HG03175 (cell line): ENCODE results near the gene CCDC57.

ENCODE experiments used
- ATAC-seq: cut with Tn5 transposase; IDR thresholded peaks from one replicate; pipeline ENCODE4 v1.9.1; 2021; ENCODE audit warnings: mild to moderate bottlenecking, moderate library complexity; ENCODE audit not compliant: unreplicated experiment

CCDC57 gene

GRCh38 chr17:82129095-82129494 is 83.5 kb downstream of the CCDC57 start:
- ATAC-seq = no peak

DNA sequence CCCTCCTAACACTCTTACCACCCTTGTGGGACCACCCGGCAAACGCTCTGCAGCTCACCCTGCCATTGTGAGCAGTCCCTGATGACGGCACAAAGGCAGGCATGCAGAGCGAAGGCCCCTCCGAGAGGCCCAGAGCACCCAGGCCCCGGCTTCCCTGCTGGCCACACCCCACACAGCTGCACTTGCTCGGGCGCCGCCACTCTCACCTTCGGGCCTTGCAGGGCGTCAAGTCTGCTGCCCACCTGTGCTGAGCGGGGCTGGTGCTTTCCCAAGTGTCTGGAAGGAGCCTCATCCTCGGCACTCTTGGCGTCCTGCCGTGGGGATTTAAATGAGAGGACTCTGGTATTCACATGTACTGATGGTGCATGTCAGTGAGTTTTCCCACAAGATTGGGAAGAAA is 84.4 kb downstream of the CCDC57 start:
- no peak for ATAC-seq

DNA sequence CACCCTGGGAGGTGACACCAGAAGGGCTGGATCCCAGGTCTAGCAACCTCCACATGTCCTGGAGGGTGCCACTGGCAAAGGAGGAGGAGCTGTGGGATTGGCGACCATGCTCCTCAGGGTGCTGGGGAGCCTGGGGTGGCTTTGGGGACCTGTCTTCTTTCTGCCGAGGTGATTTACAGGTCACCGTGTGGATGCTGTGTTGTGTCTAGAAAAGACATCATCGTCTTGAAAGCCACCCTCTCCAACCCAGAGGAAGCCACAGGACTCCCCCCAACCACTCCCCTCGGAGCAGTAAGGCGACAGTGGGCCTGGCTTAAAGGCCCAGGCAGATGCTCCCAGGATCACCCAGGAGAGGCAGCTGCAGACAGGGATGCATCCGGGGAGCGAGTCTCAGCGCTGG is 84.9 kb downstream of the CCDC57 start:
- no peak for ATAC-seq

GRCh38 chr17:82127315-82127595 is 85.4 kb downstream of the CCDC57 start:
- no peak for ATAC-seq

DNA sequence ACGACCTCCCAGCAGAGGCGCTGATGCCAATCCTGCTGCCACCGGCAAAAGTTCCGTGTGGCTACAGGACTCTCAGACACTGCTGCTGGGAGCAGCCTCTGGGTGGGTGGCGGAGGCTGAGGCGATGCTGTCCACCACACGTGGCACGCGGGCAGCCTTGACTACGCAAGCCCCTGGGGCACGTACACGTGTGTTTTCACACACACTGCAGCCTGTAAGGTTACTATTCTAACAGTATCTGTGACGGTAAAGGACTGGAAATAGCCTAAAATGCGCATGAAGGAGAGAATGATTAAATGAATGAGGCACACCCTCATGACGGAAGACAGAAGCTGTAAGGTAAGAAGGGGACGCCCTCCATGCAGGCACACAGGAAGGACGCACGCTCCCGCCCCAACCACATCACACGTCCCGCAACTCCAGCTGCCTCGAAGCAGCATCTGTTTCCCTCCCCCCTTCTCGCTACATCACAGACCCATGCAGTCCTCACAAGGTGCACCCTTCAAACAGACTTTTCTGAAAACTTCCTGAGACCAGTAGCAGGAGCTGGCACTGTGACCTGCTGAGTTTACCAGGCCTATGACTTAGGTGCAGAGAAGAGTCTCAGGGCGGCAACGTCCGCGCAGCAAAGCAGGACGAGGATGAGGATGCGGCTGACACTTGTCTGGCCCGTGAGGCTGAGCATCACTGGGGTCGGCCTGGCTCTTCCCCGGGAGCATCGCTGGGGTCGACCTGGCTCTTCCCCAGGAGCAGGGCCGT is 85.9 kb downstream of the CCDC57 start:
- ATAC-seq = no peak

GRCh38 chr17:82124101-82124500 is 88.5 kb downstream of the CCDC57 start:
- no peak for ATAC-seq

- no peak for ATAC-seq
These were observed 90.7 kb downstream of the CCDC57 start for GRCh38 chr17:82121660-82122629.

DNA sequence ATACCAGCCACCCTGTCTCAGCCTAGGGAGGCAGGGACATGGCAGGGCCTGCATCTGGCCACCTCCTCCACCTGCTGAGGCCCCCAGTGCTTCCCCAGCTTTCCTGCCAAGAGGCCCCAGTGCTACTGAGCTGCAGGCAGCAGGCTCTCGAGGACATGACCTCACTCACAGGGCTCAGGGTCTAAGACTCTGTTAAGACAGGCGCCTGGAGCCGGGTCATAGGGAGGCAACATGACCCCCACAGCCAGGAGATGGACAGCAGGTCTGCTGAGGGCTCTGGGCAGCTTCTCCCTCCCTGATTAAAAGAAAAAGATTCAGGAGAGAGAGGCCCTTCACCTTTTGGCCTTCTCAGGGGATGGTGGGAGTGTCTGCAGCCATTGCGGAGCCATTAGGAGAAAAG is 91.4 kb downstream of the CCDC57 start:
- no peak for ATAC-seq

DNA sequence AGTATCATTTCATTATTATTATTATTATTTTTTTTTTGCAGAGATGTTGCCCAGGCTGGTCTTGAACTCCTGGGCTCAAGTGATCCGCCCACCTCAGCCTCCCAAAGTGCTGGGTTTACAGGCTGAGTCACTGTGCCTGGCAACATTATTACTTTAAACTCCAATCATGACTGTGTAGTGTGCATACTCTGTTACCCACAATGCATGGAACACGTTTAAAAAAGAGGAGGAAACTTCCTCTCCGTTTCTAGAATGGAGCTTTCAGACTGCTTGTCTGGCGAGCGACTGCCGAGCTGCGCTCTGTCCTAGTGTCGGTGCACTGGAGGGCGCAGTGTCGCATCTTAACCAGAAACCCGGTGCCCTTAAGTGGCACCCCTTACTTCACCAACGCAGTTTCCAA is 92.5 kb downstream of the CCDC57 start:
- ATAC-seq = no peak

DNA sequence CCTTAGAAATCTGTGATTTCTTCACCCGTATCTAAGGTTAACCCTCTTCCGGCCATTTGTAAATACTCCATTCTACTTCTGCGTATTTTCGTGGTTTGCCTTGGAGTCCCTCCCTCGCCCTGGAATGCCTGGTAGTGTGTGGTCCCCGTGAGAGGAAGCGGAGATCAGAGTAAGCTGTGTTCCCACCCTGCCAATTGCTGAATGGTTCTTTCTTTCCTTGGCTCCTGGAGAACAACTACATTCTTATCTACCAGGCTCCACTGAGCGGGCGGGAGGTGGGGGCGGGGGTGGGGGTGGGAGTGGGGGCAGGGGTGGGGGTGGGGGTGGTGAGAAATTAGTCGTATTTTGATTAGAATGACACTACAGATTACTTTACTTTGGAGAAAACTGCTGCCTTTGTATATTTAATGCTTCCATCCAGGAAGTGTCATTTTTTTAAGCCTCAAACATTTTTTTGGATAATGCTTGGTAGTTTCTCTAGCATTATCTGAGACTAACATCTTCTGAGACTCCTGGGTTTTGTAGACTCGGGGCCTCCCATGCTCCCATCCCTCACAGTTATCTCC is 93.7 kb downstream of the CCDC57 start:
- ATAC-seq = no peak

GRCh38 chr17:82118168-82118814 is 94.4 kb downstream of the CCDC57 start:
- no peak for ATAC-seq

GRCh38 chr17:82117139-82118090 is 95.2 kb downstream of the CCDC57 start:
- no peak for ATAC-seq

- ATAC-seq = no peak
These were observed 96.4 kb downstream of the CCDC57 start for GRCh38 chr17:82116246-82116645.

DNA sequence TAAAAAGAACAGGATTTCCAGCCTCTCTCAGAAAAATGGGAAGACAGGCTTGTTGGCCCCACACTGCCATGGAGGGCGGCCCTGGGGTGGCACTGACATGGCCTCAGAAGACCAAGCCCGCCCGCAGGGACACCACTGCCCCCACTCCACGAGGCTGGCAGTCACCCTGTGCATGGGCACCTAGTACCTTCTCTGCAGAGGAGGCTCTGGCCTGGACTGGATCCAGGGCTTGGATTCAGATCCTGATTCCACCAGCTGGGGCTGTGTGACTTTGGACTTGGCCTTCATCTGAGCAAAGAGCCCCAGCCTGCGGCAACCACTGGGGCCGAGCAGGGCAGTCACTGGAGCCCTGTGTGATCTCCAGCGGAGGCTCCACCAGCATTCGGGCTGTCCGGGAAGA is 97.8 kb downstream of the CCDC57 start:
- ATAC-seq = no peak

DNA sequence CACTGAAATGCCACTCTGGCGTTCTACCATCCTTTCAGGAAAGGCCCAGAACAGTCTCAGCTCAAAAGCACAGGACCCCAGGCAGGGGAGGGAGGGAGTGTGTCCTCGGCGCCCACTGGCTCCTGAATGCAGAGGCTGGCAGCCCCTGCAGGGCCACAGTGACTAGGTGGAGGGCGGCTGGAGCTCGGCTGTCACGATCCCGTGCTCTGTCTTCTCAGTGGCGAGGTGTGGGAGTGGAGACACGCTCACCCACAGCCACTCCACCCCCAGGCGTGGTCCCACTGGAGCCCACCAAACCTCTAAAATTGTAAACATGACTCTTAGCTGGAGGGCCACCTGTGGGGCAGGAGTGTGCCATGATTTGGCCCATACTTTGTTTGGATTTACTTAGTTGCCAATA is 98.2 kb downstream of the CCDC57 start:
- ATAC-seq = no peak

DNA sequence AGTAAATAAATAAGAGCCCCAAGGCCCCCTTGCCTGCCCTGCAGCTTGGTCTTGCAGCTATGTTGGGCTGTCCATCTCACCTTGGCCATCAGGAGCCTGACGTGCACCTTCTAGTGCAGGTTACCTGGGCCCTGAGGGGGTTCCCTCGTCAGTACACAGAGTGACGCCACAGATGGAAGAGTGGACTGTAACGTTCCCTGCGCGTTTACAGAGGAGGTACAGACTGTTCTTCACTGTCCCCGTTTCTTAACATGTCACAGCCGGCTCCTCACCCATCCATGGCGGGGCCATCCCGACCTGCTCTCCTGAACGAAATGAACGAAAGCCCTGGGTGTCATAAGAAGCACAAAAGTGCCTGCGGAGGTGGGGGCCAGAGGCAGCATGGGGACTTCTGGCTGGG is 98.7 kb downstream of the CCDC57 start:
- no peak for ATAC-seq

GRCh38 chr17:82113422-82113821 is 99.2 kb downstream of the CCDC57 start:
- ATAC-seq = no peak

- ATAC-seq = no peak
These were observed 99.7 kb downstream of the CCDC57 start for GRCh38 chr17:82112914-82113311.

- ATAC-seq = no peak
These were observed 100.3 kb downstream of the CCDC57 start for GRCh38 chr17:82112181-82112913.

GRCh38 chr17:82110298-82110697 is 102.3 kb downstream of the CCDC57 start:
- no peak for ATAC-seq
